ENCODE data around the gene MAB21L3. TPM values are rescaled to one million over a fixed set of nuclear protein-coding genes. Genes with fewer than 3 reads are reported as not detected.

Gene MAB21L3
- total RNA-seq, 1 donor from 2014 or later: not detected

- no peaks in the 10 kb centered on the region for H3K4me1 ChIP-seq
- intact Hi-C loops (cut with DNase I): no loop called here
- no peaks in the 10 kb centered on the region for H3K27me3 ChIP-seq
- TF ChIP-seq CTCF (IDR thresholded peaks at IDR 0.05): no peak
- no peaks in the 10 kb centered on the region for H3K36me3 ChIP-seq
- no peaks in the 10 kb centered on the region for H3K9me3 ChIP-seq
- no peak for DNase-seq (ENCODE audit: low spot score in 2 of 2)
- H3K4me3 ChIP-seq: no peak overlapping the region
- no peak overlapping the region for H3K27ac ChIP-seq
Measured at GRCh38 chr1:116131170-116131569, 20.0 kb downstream of the MAB21L3 start.

GRCh38 chr1:116131866-116132605 lies 20.8 kb downstream of the MAB21L3 start:
- no peak for TF ChIP-seq CTCF (IDR thresholded peaks at IDR 0.05)
- intact Hi-C loops (cut with DNase I): no loop called here
- H3K9me3 ChIP-seq: no peaks in the 10 kb centered on the region
- H3K27me3 ChIP-seq: no peaks in the 10 kb centered on the region
- H3K4me3 ChIP-seq: no peak overlapping the region
- H3K27ac ChIP-seq: no peak overlapping the region
- H3K4me1 ChIP-seq: no peaks in the 10 kb centered on the region
- no peak for DNase-seq (ENCODE audit: low spot score in 2 of 2)
- no peaks in the 10 kb centered on the region for H3K36me3 ChIP-seq

- no peaks in the 10 kb centered on the region for H3K27me3 ChIP-seq
- intact Hi-C loops (cut with DNase I): no loop called here
- TF ChIP-seq CTCF (IDR thresholded peaks at IDR 0.05): no peak
- no peak for DNase-seq (ENCODE audit: low spot score in 2 of 2)
- H3K4me1 ChIP-seq: no peaks in the 10 kb centered on the region
- no peak overlapping the region for H3K4me3 ChIP-seq
- no peaks in the 10 kb centered on the region for H3K9me3 ChIP-seq
- H3K27ac ChIP-seq: no peak overlapping the region
- H3K36me3 ChIP-seq: no peaks in the 10 kb centered on the region
Measured at GRCh38 chr1:116133696-116134475, 22.7 kb downstream of the MAB21L3 start.

- H3K4me3 ChIP-seq: no peak overlapping the region
- no peaks in the 10 kb centered on the region for H3K9me3 ChIP-seq
- no peak for TF ChIP-seq CTCF (IDR thresholded peaks at IDR 0.05)
- H3K36me3 ChIP-seq: no peaks in the 10 kb centered on the region
- no peak for DNase-seq (ENCODE audit: low spot score in 2 of 2)
- H3K4me1 ChIP-seq: no peaks in the 10 kb centered on the region
- H3K27ac ChIP-seq: no peak overlapping the region
- H3K27me3 ChIP-seq: no peaks in the 10 kb centered on the region
- intact Hi-C loops (cut with DNase I): no loop called here
Measured at GRCh38 chr1:116134476-116134773, 23.2 kb downstream of the MAB21L3 start.

- no peaks in the 10 kb centered on the region for H3K4me1 ChIP-seq
- no peaks in the 10 kb centered on the region for H3K27me3 ChIP-seq
- no peak overlapping the region for H3K4me3 ChIP-seq
- intact Hi-C loops (cut with DNase I): loop anchor here (2.0 to 5.0 kb wide), 2 partner anchors 239 to 346 kb away; no protein-coding TSS in a partner anchor
- DNase-seq (ENCODE audit: low spot score in 2 of 2): no peak
- no peak overlapping the region for H3K27ac ChIP-seq
- no peaks in the 10 kb centered on the region for H3K36me3 ChIP-seq
- H3K9me3 ChIP-seq: no peaks in the 10 kb centered on the region
- no peak for TF ChIP-seq CTCF (IDR thresholded peaks at IDR 0.05)
Measured at GRCh38 chr1:116138277-116138792, 27.1 kb downstream of the MAB21L3 start.

All from ascending aorta (tissue), 2 donors.